GM12872 (cell line): ENCODE results near the gene MYH14.

Experiments
- TF ChIP-seq, protein P1 (sequence below): IDR thresholded peaks from 3 replicates; pipeline ENCODE4 v1.5.1; 2011; ENCODE audit warnings: low read depth, mild to moderate bottlenecking, low read length, moderate library complexity; ENCODE audit not compliant: insufficient read depth

MYH14 gene

DNA sequence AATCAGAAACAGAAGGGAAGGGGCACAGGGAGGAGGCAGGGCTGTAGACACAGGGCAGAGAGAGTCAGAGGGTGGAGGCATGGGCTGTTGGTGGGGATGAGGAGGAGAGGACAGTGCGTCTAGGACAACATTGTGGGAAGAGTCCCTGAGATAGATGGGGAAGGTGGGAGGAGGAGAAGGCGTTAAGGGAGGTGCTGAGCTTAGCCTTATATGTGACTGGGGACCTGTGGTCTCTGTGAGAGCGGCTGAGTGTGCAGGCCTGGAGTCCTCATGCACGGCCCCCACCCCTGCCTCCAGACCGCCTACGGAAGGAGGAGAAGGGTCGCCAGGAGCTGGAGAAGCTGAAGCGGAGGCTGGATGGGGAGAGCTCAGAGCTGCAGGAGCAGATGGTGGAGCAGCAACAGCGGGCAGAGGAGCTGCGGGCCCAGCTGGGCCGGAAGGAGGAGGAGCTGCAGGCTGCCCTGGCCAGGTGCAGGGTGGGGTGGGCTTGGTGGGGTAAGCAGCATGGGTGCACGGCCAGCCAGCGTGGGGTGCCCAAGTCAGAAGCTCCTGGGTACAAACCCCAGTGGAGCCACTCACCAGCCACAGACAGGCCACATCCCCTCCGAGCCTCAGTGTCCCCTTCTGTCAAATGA lies 69.0 kb downstream of the MYH14 start:
- TF ChIP-seq, protein P1, sequence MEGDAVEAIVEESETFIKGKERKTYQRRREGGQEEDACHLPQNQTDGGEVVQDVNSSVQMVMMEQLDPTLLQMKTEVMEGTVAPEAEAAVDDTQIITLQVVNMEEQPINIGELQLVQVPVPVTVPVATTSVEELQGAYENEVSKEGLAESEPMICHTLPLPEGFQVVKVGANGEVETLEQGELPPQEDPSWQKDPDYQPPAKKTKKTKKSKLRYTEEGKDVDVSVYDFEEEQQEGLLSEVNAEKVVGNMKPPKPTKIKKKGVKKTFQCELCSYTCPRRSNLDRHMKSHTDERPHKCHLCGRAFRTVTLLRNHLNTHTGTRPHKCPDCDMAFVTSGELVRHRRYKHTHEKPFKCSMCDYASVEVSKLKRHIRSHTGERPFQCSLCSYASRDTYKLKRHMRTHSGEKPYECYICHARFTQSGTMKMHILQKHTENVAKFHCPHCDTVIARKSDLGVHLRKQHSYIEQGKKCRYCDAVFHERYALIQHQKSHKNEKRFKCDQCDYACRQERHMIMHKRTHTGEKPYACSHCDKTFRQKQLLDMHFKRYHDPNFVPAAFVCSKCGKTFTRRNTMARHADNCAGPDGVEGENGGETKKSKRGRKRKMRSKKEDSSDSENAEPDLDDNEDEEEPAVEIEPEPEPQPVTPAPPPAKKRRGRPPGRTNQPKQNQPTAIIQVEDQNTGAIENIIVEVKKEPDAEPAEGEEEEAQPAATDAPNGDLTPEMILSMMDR: no peak

DNA sequence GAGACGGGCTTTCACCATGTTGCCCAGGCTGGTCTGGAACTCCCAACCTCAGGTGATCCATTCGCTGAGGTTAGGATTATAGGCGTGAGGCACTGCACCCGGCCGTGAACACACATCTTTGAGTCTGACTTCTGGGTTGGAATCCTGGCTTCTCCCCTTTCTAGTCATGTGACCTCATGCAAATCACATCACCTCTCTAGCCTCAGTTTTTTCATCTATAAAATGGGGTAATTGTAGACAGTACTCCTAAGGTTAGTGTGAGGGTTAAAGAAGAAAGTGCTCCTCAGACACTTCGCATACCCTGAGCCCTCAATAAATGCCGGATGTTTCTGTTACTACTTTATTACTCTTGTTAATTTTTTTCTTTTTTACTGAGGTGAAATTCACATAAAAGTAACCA lies 70.4 kb downstream of the MYH14 start:
- TF ChIP-seq, protein P1: no peak

- TF ChIP-seq, protein P1: no peak
Observed at GRCh38 chr19:50275577-50276368, 72.4 kb downstream of the MYH14 start.

DNA sequence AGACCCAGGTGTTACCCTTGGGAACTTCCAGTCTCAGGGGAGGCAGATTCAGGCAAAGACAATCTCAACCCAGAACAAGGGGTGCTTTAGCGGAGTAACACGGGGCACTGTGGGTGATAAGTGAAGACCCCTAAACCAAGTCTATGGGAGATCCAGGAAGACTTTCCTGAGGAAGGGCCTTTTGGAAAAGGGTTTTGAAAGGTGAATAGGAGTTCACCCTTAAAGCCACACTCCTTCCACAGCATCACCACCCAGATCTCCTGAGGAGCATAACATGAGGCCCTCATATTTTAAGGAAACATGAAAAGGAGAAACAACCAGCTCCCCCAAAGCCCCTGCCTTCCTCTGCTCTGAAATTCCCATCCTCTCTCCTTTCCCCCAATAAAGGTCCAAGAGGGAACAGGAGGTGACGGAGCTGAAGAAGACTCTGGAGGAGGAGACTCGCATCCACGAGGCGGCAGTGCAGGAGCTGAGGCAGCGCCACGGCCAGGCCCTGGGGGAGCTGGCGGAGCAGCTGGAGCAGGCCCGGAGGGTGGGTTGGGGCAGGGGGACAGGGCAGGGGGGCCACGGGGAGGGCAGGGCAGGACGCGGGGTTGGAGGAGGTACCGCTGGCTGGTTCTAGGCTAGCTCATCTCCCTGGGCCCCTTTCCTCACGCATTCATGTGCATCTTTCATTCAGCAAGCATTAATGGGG lies 73.1 kb downstream of the MYH14 start:
- TF ChIP-seq, protein P1: no peak

- TF ChIP-seq, protein P1: no peak
Observed at GRCh38 chr19:50277966-50278580, 74.7 kb downstream of the MYH14 start.

GRCh38 chr19:50280074-50280473 lies 76.7 kb downstream of the MYH14 start:
- TF ChIP-seq, protein P1: no peak

GRCh38 chr19:50280983-50281382 lies 77.6 kb downstream of the MYH14 start:
- TF ChIP-seq, protein P1: no peak
